ENCODE measurements around the gene IST1.

The IST1 gene

DNA sequence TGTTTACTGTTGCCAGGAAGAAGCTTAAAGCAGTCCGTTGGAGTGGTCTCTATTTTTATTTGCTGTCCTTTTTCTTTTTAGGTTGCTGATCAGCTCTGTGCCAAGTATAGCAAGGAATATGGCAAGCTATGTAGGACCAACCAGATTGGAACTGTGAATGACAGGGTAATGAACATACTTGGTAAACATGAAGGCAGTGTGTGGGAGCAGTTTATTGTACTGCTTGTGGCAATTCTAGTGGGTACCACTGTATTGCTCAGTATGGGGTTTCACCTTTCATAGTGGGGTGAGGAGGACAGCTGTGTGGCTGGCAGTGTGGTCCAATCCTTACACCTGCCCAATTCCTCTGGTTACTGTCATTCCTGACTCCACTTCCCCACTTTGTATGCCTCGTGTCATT is 25.3 kb downstream of the IST1 start:
- DNase-seq = no peak

DNA sequence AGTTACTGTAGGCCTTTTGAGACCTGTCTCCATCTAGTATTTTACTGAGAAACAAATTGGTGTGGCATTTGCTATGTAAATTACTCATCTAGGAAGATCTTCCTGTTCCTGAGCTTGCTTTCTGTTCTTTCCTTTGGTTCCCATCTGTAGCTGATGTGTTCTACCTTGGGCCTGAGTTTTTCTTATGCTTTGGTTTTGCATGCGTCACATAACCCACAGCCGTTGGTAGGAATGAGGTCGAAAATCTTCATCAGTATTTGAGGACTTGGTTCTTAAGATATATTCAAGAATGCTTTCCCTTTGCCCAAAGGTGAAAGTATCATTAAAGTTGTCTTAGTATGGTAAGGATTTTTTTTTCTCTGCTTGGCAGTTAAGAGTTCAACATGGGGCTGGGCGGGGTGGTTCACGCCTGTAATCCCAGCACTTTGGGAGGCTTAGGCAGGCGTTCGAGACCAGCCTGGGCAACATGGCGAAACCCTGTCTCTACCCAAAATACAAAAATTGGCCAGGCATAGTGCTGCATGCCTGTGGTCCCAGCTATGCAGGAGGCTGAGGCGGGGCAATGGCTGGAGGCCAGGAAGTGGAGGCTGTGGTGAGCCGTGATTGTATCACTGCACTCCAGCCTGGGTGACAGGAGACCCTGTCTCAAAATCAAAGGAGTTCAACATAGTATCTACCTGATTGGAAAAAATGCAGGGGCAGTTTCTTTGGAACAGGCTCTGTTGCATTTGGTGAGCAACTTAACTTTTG is 28.8 kb downstream of the IST1 start:
- DNase-seq = no peak

- DNase-seq = no peak
Measured at GRCh38 chr16:71924710-71925109, 29.4 kb downstream of the IST1 start.

DNA sequence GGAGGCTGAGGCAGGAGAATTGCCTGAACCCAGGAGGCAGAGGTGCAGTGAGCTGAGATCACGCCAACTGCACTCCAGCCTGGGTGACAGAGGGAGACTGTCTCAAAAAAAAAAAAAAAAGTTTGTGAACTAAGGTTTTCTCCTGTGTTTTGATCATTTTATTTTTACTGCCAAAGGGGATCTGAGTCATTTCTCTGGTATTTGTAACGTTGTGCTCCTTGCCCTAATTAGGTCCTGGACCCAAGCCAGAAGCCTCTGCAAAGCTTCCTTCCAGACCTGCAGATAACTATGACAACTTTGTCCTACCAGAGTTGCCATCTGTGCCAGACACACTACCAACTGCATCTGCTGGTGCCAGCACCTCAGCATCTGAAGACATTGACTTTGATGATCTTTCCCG is 32.1 kb downstream of the IST1 start:
- no peak for DNase-seq

DNA sequence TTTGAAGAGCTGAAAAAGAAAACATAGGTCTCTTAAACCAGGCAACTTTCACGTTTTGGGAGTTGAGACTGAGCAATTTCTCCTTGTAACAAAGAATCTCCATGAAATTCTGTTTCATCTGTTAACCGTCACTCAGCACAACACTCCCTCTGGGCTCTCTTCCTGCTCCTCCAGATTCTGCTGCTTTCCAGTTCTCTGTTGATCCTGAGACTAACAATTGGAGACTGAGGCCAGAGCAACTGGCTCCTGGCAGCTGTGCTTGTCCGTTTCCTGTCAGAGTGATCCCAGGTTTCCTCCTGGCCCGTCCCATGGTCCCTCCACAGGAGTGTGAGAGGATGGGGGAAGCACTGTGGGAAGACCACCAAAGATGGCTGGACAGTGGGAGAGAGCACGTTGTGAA is 32.5 kb downstream of the IST1 start:
- DNase-seq = no peak

- DNase-seq = no peak
Measured at GRCh38 chr16:71929048-71929447, 33.7 kb downstream of the IST1 start.

GRCh38 chr16:71930013-71930563 is 34.8 kb downstream of the IST1 start:
- no peak for DNase-seq

GRCh38 chr16:71931001-71931400 is 35.7 kb downstream of the IST1 start:
- DNase-seq = no peak

DNA sequence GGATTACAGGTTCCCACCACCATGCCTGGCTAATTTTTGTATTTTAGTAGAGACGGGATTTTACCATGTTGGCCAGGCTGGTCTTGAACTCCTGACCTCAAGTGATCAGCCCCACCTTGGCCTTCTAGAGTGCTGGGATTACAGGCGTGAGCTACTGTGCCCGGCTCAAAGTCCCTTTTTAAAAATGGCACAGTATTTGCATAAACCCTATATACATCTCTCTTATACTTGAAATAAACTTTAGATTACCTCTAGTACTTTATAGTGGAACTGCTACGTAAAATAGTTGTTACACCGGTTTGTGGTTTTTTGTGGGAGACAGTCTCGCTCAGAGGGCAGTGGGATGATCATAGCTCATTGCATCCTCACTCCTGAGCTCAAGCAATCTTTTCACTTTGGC is 36.3 kb downstream of the IST1 start:
- DNase-seq = no peak

- DNase-seq = no peak
Measured at GRCh38 chr16:71933017-71933416, 37.7 kb downstream of the IST1 start.

- no peak for DNase-seq
Measured at GRCh38 chr16:71933913-71934695, 38.8 kb downstream of the IST1 start.

- no peak for DNase-seq
Measured at GRCh38 chr16:71937868-71938510, 42.7 kb downstream of the IST1 start.

GRCh38 chr16:71943887-71944286 is 48.6 kb downstream of the IST1 start:
- DNase-seq = no peak

DNA sequence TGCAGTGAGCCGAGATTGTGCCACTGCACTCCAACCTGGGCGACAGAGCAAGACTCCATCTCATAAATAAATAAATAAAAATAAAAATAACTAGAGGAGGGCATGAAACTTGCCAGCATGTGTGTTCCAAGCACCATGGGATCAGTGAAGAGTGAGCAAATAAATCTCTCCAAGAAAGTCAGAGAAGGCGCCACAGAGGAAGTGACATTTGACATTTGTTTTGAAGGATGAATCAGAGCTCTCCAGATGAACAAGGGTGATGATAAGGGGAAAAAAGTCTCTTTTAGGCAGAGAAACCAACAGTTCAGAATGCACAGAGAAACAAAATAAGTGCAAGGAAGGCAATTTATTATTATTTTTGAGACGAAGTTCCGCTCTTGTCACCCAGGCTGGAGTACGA is 50.3 kb downstream of the IST1 start:
- no peak for DNase-seq

- DNase-seq = no peak
Measured at GRCh38 chr16:71952825-71953224, 57.5 kb downstream of the IST1 start.

DNA sequence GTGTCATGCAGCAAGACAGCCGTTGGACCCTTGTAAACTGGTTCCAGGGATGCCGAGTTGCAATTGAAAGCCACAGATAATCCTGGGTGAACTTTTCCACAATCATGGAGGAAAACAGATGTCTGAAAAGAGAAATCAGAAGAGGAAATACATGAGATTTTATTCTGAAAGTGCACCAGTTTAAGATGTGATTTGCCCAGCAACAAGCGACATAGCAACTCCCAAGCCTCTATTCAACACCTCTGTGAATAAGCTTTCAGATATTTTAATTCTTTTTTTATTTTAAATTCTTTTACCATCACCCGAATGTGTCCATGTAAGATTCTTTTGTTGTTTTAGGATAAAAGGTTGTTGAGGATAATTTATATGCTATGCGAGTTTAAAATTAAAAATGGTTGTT is 58.8 kb downstream of the IST1 start:
- no peak for DNase-seq

DNA sequence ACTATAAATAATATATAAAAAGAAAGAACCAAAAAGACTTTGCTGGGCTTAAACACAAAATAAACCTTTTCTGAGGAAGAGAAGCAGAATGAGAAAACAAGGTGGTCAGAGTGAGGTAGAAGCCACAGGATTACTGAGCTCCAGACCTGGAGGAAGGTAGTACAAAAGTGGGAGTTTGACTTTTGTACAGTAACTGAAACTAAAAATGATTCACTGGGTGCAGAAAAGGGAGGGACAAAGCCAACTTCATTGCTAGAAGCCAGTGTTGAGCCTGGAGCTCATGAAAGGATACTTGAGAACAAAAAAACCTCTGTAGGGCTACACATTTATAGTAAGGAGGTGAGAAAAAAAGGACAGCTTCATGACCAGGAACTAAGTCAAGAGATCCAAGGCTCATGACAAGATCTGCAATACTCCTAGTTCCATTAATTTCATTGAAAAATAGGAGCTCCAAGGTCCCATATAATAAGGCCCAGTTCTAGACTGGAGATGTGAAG is 59.4 kb downstream of the IST1 start:
- no peak for DNase-seq

DNA sequence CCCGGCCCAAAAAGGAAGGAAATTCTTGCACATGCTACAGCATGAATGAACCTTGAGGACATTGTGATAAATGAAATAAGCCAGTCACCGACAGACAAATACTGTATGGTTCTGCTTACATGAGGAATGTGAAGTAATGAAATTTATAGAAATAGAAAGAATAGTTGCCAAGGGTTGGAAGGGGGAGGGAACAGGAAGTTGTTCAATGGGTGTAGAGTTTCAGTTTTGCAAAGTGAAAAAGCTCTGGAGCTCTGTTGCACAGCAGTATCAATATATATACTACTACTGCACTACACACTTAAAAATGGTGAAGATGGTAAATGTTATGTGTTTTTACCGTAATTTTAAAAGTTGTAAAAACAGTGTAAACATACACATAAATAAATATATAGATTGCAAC is 61.2 kb downstream of the IST1 start:
- DNase-seq = no peak

- DNase-seq = peak; percentile 80
Measured at GRCh38 chr16:71961066-71962039, 66.0 kb downstream of the IST1 start.

GRCh38 chr16:71963125-71963875 is 68.0 kb downstream of the IST1 start:
- DNase-seq = no peak

DNA sequence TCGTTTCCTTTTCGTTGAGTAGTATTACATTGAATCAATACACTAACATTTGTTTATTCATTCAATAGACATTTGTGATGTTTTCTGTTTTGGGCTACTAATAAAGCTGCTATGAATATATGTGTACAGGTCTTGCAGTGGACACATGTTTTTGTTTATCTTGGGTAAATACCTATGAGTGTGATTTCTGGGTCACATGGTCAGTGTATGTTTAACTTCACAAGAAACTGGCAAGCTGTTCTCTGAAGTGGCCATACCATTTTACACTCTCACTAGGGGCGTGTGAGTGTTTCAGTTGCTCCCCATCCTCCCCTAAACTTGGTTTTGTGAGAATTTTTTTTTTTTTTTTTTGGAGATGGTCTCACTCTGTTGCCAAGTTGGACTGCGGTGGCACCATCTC is 69.9 kb downstream of the IST1 start:
- no peak for DNase-seq

- DNase-seq = no peak
Measured at GRCh38 chr16:71966932-71967331, 71.6 kb downstream of the IST1 start.

Data from CD4-positive, alpha-beta T cell treated with Interleukin-21 for 1 hour (primary cell).